ENCODE measurements around the gene PI4KB. TPM values are rescaled to one million over a fixed set of nuclear protein-coding genes. Genes with fewer than 3 reads are reported as not detected.

Gene PI4KB
- total and polyA plus RNA-seq, 9 of the 15 experiments (the other 6 are each of a cell fraction or from before 2014, with no cell fraction given): 3.1 to 65.4 (median 45.1) TPM

- BruUV-seq (replicated peaks): no TSS peak
- peak overlapping the region; percentile 20; the same call in 1 of the 3 replicates for H3K27ac ChIP-seq (ENCODE audit: extremely low read depth, low read depth, low read length)
- TF ChIP-seq ZNF699 (CRISPR knock-in tag; IDR thresholded peaks at IDR 0.05; ENCODE audit: insufficient replicate concordance) (no peak), ZFP1 (CRISPR knock-in tag; IDR thresholded peaks at IDR 0.05) (no peak), PHF21A (IDR thresholded peaks at IDR 0.05; ENCODE audit: borderline replicate concordance, low read depth) (peak; percentile 76; the same call in 1 of the 2 replicates), ARNT (IDR thresholded peaks at IDR 0.05) (0 out of 4 replicates have a peak, but pooled peaks of 1 of the 2 experiments have one; percentile 52), DEAF1 (CRISPR knock-in tag; IDR thresholded peaks at IDR 0.05) (peak; percentile 86), ZNF655 (CRISPR knock-in tag; IDR thresholded peaks at IDR 0.05) (no peak), FIP1L1 (IDR thresholded peaks at IDR 0.05; ENCODE audit: low read depth, low read length, poor library complexity, severe bottlenecking) (no peak), SMC3 (conservative IDR thresholded peaks at IDR 0.05; ENCODE audit: insufficient read depth, low read depth, low read length) (peak; percentile 91), IFI16 (CRISPR knock-in tag; IDR thresholded peaks at IDR 0.05) (no peak), USF1 (CRISPR knock-in tag; IDR thresholded peaks at IDR 0.05) (peak; percentile 91), OTX1 (CRISPR knock-in tag; IDR thresholded peaks at IDR 0.05) (0 out of 2 replicates have a peak, but pooled peaks have one; percentile 6), FOXK2 (conservative IDR thresholded peaks at IDR 0.05 in 1 of 2, IDR thresholded peaks at IDR 0.05 in 1 of 2; ENCODE audit: low read depth in 2 of 2) (0 out of 4 replicates have a peak, but pooled peaks of 1 of the 2 experiments have one; percentile 28), RBM14 (IDR thresholded peaks at IDR 0.05; ENCODE audit: borderline replicate concordance, insufficient read depth, low read depth, low read length) (no peak), BRF2 (IDR thresholded peaks at IDR 0.05; ENCODE audit: borderline replicate concordance, insufficient read depth, insufficient read length) (no peak)
Measured at GRCh38 chr1:151340870-151341754, 13.9 kb upstream of the PI4KB start.

More at GRCh38 chr1:151340870-151341754, 13.9 kb upstream of the PI4KB start:
- in situ Hi-C loops (cut with MboI): no loop called here
- Histone ChIP-seq H3K9me1 (ENCODE audit: control insufficient read depth, insufficient read depth, low read length) (no peaks in the 10 kb centered on the region), H3K79me2 (ENCODE audit: control insufficient read depth, insufficient read depth, low read length) (peaks cover 5% of the 10 kb centered on the region; the same call in 2 of the 3 replicates), H4K20me1 (replicated peaks; ENCODE audit: control insufficient read depth, insufficient read depth, low read length) (no peaks in the 10 kb centered on the region), H2AFZ (ENCODE audit: low read depth, low read length) (no peak overlapping the region), H3K4me3 (no peak overlapping the region), H3K9ac (ENCODE audit: insufficient read depth in 1 of 2, low read depth in 2 of 2, low read length in 2 of 2) (no peak overlapping the region), H3K9me3 (replicated peaks; ENCODE audit: control insufficient read depth, insufficient read depth, low read depth, low read length) (no peaks in the 10 kb centered on the region), H3K27me3 (ENCODE audit: control insufficient read depth in 2 of 2, insufficient read depth in 2 of 2, low read length in 2 of 2) (no peaks in the 10 kb centered on the region), H3K4me2 (ENCODE audit: insufficient read depth, low read length) (no peak overlapping the region), H3K4me1 (replicated peaks in 1 of 2; ENCODE audit: control insufficient read depth in 2 of 2, insufficient read depth in 2 of 2, low read length in 2 of 2) (peaks cover 0 to 3% of the 10 kb centered on the region in 2 experiments; a peak in 3 of 5 replicates), H3K36me3 (ENCODE audit: control insufficient read depth, insufficient read depth, low read length) (peaks cover 33% of the 10 kb centered on the region; the same call in 2 of the 3 replicates)
- ChIA-PET CTCF (ENCODE audit: low intra/inter-chr PET ratio) (interaction anchor here (0.7 to 4.7 kb wide), 5 partner anchors 40 to 242 kb away, joined by 3 to 50 read pairs (median 4); partner anchors contain the start of gene PSMB4), POLR2A (interaction anchor here (0.6 to 5.8 kb wide), 15 partner anchors 9 to 65 kb away, joined by 3 to 39 read pairs (median 5); partner anchors contain the start of genes PI4KB and ZNF687)
- intact Hi-C loops (cut with micrococcal nuclease): loop anchor here (1.0 to 10.0 kb wide), 5 partner anchors 40 to 394 kb away; partner anchors contain the start of gene ZNF687
- peak; percentile 52 to 89 (median 62) for DNase-seq (ENCODE audit: extremely low read depth in 1 of 4, low spot score in 3 of 4)
- peak; percentile 95 for FAIRE-seq
- ATAC-seq: peak; percentile 94
- WGBS (ENCODE audit: insufficient coverage, low coverage, missing lambda C conversion rate): 25% methylated on average over 7 of the region's 7 CpGs
